DMS114 treated with DMSO at 0.1 percent for 48 hours (cell line): Measurements from ENCODE around the gene FMO2.

ENCODE experiments used
- DNase-seq: peaks from one replicate; lab custom pipeline; 2025; ENCODE audit not compliant: unreplicated experiment; lab: John Stamatoyannopoulos, UW

Gene FMO2

GRCh38 chr1:171185091-171185490 lies at the start of gene FMO2:
Gene FMO2 (plus strand): TSS chr1:171185300. CDS start chr1:171185714, 414 bp downstream.
- DNase-seq, result no peak

DNA sequence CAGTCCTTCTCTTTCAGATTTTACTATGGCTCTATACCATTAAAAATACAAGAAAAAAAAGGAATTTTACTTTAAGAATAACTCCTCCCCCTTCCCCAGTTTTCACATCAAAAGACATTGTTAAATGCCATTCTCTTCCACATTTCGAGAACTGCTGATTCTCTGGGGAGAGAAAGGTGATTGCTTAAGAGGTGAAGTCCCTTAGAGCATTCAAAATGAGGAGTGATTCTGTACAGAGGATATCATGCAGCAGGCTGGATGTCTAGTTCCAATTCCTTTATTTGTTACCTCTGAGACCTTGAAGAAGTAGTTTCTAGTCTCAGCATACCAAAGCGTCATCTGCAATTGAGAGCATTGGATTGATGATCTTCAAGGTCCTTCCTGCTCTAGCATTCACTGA lies 47.5 kb upstream of the FMO2 start:
- no peak for DNase-seq

GRCh38 chr1:171138980-171139379 lies 46.1 kb upstream of the FMO2 start:
- DNase-seq, result no peak

- no peak for DNase-seq
Observed at GRCh38 chr1:171139890-171140289, 45.2 kb upstream of the FMO2 start.

DNA sequence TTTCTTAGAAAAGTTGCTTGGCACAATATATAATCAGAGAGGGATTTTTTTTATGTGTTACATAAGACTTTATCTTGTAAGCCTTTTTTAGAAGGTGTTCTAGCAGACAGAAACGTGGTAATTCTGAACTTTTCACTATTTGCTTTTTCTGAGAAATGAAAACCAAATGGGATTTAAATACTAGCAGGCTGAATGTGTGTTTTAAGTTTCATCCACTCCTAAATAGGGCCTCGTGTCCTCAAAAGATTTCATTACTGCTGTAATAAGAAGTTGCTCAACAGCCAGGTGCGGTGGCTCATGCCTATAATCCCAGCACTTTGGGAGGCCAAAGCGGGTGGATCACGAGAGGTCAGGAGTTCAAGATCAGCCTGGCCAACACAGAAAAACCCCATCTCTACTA lies 44.7 kb upstream of the FMO2 start:
- no peak for DNase-seq

- no peak for DNase-seq
Observed at GRCh38 chr1:171140956-171141687, 44.0 kb upstream of the FMO2 start.

DNA sequence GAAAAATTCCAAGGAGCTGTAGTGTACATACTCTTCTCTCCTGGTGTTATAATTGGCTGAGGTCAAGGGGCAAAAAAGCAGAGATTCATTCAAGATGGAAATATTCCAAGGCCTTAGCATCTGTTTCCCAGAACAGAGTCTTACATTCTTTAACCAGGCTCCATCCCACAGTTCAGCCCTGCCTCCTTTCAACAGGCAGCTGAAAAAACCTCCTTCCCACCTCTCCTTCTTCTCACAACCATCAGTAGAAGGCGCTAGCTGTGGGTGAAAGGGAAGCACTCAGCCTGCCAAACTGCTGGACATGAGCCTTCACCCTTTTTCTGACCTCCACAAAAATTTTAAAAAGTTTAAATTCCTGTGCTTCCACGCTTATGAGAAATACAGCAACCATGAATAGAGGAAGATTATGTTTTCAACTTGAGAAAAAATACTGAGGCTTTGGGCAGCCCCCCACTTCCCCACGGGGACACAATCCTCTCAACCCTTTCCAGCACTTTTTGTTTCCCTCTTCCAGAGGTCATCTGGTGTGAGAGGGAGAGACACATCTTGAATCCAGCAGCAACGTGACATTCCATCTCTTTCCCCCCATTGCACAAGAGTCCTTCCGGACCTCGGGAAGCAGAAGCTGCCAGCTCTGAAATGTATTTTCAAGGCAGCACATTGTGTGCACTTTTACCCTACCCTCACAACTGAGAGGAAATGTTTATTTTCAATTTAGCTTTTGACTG lies 43.2 kb upstream of the FMO2 start:
- no peak for DNase-seq

DNA sequence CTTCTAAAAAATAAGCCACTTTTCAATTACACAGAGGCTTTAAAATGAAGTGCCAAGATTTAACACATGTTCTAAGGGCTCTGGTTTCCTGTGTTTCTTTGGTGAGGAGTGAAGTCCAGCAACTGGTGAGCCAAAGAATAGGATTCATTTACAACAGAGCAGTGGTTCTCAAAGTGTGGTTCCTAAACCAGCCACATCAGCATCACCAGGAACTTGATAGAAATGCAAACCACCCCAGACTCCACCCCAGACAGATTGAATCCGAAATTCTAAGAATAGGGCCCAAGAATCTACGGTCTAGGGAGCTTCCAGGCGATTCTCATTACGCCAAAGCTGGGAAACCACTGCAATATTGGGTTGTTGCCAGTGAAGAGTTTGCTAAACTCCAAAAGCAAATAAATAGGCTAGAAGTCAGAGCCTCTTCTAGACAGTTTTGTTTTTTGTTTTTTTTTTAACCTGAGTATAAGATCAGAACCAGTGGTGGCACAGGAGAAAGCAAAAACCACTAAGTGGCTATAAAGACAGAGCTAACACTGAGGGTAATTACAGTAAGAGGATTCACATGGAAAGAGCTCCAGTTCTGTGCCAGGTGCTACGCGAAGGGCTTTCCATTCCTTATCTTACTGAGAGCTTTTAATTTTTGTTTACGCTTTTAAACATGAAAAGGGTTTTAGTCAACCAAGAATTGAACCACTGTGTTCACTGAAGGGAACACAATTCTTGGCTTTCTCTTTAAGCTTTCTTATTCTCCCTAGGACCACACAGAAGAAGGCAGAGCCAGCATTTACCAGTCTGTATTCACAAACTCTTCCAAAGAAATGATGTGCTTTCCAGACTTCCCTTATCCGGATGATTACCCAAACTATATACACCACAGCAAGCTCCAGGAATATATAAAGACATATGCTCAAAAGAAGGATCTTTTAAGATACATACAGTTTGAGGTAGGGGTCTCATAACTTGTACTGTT lies 42.4 kb upstream of the FMO2 start:
- DNase-seq, result no peak

DNA sequence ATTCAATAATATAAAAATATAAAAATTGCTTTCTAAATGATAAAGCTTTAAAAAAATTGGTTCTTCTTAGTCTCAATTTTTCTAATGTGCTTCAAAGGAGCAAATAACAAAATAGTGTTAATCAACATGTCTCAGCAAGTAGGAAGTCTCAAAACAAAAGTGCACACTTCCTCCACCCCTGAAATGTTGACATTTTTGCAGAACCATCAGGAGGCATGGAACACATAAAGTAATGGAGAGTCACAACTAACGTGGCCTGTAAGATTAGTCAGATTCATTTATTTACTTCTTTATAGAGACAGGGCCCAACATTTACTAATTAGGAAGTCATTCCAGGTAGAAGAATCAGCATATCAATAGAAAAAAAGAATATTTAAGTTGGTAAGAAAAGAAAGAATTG lies 34.9 kb upstream of the FMO2 start:
- no peak for DNase-seq

DNA sequence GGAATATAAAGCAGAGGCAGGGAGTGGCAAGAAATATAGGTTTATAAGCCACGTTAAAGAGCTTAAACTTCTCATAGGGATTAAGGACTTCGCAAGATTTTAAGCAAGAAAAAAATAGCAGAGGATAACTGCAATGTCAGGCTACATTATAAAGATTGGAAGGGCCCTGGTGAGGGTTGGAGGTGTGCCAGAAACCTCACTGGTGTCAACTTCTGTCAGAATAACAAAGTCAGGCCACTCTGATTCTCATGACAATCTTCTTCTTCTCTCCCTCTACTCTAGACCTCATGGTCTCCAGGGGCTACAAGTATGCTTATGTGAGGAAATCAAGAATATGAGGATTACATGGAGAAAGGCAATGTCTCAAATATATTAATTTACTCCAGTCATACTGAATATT lies 32.6 kb upstream of the FMO2 start:
- DNase-seq, result no peak

- no peak for DNase-seq
Observed at GRCh38 chr1:171155484-171155883, 29.6 kb upstream of the FMO2 start.

- no peak for DNase-seq
Observed at GRCh38 chr1:171158096-171158495, 27.0 kb upstream of the FMO2 start.

GRCh38 chr1:171158551-171158950 lies 26.5 kb upstream of the FMO2 start:
- no peak for DNase-seq

DNA sequence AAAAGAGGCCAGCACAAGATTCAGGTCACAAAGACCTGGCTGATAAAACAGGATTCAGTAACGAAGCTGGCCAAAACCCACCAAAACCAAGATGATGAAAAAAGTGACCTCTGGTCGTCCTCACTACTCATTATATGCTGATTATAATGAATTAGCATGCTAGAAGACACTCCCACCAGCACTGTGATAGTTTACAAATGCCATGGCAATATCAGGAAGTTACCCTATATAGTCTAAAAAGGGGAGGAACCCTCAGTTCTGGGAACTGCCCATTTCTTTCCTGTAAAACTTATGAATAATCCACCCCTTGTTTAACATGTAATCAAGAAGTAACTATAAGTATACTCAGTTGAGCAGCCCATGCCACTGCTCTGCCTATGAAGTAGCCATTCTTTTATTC lies 26.0 kb upstream of the FMO2 start:
- no peak for DNase-seq

DNA sequence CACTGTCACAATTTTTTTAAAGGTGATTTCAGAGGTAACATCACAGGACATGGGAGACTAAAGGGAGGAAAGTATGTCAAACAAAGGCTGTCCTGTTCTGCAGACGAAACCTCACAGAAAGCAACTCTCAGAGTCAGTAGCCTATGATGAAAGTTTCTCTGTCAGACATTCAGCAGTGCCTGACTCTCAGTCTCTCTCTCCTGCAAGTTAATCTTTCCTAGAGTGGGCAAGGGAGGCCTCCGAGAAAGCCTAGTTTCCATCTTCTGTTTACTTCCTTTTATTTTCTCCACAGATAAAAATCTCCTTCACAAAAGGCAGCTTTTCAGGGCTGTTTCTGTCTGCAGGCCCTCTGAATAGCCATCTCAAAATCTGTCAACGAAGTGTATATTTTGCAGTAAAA lies 24.9 kb upstream of the FMO2 start:
- no peak for DNase-seq

GRCh38 chr1:171160639-171161354 lies 24.3 kb upstream of the FMO2 start:
- DNase-seq, result no peak

- DNase-seq, result no peak
Observed at GRCh38 chr1:171161431-171161830, 23.7 kb upstream of the FMO2 start.

- no peak for DNase-seq
Observed at GRCh38 chr1:171166361-171166760, 18.7 kb upstream of the FMO2 start.

- DNase-seq, result no peak
Observed at GRCh38 chr1:171167785-171168184, 17.3 kb upstream of the FMO2 start.

GRCh38 chr1:171172471-171172870 lies 12.6 kb upstream of the FMO2 start:
- no peak for DNase-seq

- no peak for DNase-seq
Observed at GRCh38 chr1:171173069-171173468, 12.0 kb upstream of the FMO2 start.
